ENCODE data around the gene ABHD4.

DNA sequence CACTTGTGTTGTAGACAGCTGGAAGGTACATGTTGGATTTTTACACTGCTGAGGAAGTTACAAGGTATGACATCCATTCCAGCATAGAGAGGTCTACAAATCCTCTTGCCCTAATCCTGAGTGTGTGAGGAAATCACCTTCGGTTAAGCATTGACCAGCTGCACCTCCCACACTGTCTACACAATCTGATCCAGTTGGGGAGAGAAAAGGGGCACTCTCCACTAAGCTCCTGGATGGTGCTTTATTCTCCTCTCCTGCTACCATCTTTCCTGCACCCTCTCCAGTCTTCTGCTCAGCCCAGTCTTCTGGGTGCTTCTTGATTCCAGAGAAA is 46.2 kb downstream of the ABHD4 start, which contains the start of gene OR6J1:
- TF ChIP-seq, protein P1, sequence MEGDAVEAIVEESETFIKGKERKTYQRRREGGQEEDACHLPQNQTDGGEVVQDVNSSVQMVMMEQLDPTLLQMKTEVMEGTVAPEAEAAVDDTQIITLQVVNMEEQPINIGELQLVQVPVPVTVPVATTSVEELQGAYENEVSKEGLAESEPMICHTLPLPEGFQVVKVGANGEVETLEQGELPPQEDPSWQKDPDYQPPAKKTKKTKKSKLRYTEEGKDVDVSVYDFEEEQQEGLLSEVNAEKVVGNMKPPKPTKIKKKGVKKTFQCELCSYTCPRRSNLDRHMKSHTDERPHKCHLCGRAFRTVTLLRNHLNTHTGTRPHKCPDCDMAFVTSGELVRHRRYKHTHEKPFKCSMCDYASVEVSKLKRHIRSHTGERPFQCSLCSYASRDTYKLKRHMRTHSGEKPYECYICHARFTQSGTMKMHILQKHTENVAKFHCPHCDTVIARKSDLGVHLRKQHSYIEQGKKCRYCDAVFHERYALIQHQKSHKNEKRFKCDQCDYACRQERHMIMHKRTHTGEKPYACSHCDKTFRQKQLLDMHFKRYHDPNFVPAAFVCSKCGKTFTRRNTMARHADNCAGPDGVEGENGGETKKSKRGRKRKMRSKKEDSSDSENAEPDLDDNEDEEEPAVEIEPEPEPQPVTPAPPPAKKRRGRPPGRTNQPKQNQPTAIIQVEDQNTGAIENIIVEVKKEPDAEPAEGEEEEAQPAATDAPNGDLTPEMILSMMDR (IDR thresholded peaks at IDR 0.05): no peak
- TF ChIP-seq POLR2A (IDR thresholded peaks at IDR 0.05): no peak

All from Peyer's patch (tissue), 4 donors.